T47D (cell line): Measurements from ENCODE around the gene ZBTB7B.

Source experiments
- DNase-seq, 2 experiments: peaks; one replicate each; pipeline versions ENCODE4 v3.0.0 to v3.0.0-alpha.2; 2011 to 2012; ENCODE audit warnings: low read depth in 1 of 2, low spot score in 1 of 2
- JUND ChIP-seq: IDR thresholded peaks from 2 replicates; pipeline ENCODE4 v1.6.1; 2012; ENCODE audit warnings: low read depth
- in situ Hi-C: cut with HindIII; loops from 2 replicates; pipeline ENCODE4 v1.10.0; 2016; ENCODE audit warnings: low sequenced_read_pairs, low pct_unique_long_range_greater_than_20kb

Gene ZBTB7B

GRCh38 chr1:155029513-155030242 lies 27.1 kb downstream of the ZBTB7B start:
- in situ Hi-C loops, result no loop called here
- DNase-seq, result no peak
- TF ChIP-seq JUND, result no peak

DNA sequence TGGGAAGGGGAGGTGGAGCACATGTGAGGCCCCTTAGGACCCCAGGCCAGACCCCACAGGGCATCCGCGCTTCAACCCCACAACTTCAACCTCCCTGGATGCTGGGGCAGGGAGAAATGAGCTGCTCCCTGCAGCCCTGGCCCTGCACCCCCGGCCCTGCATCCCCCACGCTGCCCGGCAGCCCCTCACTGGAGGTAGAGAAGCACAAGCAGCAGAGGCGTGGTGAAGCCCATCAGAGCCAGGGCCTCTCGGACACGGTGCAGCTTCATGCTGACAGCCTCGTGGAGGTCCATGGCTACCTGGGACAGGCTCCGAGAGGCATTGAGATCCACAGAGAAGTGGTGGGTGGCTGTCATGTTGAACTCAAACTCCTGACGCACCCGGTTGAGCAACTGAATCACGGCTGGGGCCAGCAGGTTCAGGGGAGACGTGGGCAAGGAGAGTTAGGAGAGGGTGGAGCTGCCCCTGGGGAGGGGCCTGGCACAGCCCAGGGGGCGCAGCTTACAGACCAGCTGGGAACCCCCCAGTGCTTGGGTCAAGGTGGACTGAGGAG lies 27.7 kb downstream of the ZBTB7B start:
- DNase-seq, result no peak
- TF ChIP-seq JUND, result no peak
- in situ Hi-C loops, result no loop called here

- in situ Hi-C loops, result no loop called here
- no peak for DNase-seq
- TF ChIP-seq JUND, result no peak
Measured at GRCh38 chr1:155030899-155031298, 28.3 kb downstream of the ZBTB7B start.

- in situ Hi-C loops, result no loop called here
- no peak for TF ChIP-seq JUND
- no peak for DNase-seq
Measured at GRCh38 chr1:155032886-155033285, 30.3 kb downstream of the ZBTB7B start.

- in situ Hi-C loops, result no loop called here
- no peak for TF ChIP-seq JUND
- DNase-seq, result no peak
Measured at GRCh38 chr1:155033524-155033923, 30.9 kb downstream of the ZBTB7B start, which contains the start of the genes DCST1 and DCST2. TSS of gene DCST1 (plus strand) at chr1:155033824. CDS start at chr1:155034037, 213 bp downstream. TSS of gene DCST2 (minus strand) at chr1:155033781. CDS start at chr1:155033701, 80 bp downstream.

DNA sequence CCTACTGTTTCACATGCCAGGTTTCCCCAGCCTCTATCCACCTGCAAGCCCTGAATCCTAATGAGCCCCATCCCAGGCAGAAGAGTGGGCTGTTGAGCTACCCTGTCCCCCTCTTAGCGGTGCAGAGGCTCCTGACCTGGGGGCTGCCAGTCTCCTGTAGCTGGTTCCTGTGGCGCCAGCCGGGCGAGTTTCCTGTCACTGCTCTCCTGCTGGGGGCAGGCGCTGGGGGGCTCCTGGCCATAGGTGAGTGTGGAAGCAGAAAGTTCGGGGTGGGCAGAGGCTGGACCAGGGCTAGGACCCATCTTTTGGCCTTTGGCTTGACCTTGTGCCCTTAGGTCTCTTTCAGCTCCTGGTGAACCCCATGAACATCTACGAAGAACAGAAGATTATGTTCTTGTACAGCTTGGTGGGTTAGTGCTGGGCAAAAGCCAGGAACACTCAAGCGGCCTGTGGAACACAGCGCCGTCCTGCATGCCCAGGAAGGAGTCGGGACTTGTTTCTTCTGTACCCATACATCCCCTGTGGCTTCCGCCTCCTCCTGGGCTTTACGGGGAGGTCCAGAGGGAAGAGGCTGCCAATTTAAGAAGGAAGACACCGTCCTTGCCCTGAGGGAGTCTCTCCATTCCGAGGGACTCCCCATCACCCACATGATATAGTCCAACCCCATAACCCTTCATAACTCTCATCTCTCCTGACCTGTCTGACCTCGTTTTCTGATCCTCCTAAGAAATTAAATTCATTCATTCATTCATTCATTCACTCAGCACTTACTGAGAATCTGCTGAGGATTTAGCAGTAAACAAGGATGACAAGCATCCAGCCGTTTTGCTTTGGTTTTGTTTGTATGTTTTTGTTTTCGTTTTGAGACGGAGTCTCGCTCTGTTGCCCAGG lies 32.0 kb downstream of the ZBTB7B start:
- no peak for TF ChIP-seq JUND
- no peak for DNase-seq
- in situ Hi-C loops, result no loop called here

- no peak for TF ChIP-seq JUND
- in situ Hi-C loops, result no loop called here
- DNase-seq, result no peak
Measured at GRCh38 chr1:155035936-155036335, 33.3 kb downstream of the ZBTB7B start.

GRCh38 chr1:155037043-155037442 lies 34.4 kb downstream of the ZBTB7B start:
- in situ Hi-C loops, result no loop called here
- TF ChIP-seq JUND, result no peak
- DNase-seq, result no peak

GRCh38 chr1:155037851-155038441 lies 35.3 kb downstream of the ZBTB7B start:
- in situ Hi-C loops, result no loop called here
- TF ChIP-seq JUND, result no peak
- no peak for DNase-seq

- peak in 1 of 2 experiments; percentile 84 for DNase-seq
- in situ Hi-C loops, result no loop called here
Measured at GRCh38 chr1:155038602-155039307, 36.2 kb downstream of the ZBTB7B start.

GRCh38 chr1:155039308-155039669 lies 36.7 kb downstream of the ZBTB7B start:
- no peak for TF ChIP-seq JUND
- DNase-seq, result no peak
- in situ Hi-C loops, result no loop called here

More at GRCh38 chr1:155038602-155039307, 36.2 kb downstream of the ZBTB7B start:
- TF ChIP-seq JUND, result no peak

- no peak for DNase-seq
Measured at GRCh38 chr1:155040358-155041093, 37.9 kb downstream of the ZBTB7B start.

More at GRCh38 chr1:155040358-155041093, 37.9 kb downstream of the ZBTB7B start:
- TF ChIP-seq JUND, result no peak
- in situ Hi-C loops, result no loop called here
